Islet precursor cell (in vitro differentiated cells): Measurements from ENCODE around the gene ZNF664.

ENCODE experiments used
- DNase-seq: peaks from one replicate; pipeline ENCODE4 v3.0.0-alpha.2; 2018

ZNF664 gene

GRCh38 chr12:123960029-123960735 lies 12.8 kb upstream of the ZNF664 start:
- peak; percentile 37 for DNase-seq

DNA sequence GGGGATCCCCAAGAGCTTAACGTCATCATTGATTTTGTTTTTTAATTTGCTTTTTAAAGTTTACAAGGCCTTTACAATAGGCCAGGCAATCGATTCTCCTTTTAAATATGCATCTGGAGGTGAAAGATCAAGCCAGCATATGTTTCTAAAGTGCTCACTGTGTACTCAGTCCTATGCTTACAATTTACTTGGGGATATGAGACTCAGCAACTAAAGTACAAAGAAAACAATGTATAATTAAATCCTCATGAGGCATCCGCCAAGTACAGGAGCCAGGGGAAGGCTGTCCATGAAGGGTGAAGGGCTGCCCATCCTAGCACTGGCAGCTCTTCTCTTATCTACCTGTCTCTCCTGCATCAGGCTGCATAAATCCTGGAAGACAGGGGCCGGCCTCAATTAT lies 12.2 kb upstream of the ZNF664 start:
- DNase-seq: peak; percentile 37

DNA sequence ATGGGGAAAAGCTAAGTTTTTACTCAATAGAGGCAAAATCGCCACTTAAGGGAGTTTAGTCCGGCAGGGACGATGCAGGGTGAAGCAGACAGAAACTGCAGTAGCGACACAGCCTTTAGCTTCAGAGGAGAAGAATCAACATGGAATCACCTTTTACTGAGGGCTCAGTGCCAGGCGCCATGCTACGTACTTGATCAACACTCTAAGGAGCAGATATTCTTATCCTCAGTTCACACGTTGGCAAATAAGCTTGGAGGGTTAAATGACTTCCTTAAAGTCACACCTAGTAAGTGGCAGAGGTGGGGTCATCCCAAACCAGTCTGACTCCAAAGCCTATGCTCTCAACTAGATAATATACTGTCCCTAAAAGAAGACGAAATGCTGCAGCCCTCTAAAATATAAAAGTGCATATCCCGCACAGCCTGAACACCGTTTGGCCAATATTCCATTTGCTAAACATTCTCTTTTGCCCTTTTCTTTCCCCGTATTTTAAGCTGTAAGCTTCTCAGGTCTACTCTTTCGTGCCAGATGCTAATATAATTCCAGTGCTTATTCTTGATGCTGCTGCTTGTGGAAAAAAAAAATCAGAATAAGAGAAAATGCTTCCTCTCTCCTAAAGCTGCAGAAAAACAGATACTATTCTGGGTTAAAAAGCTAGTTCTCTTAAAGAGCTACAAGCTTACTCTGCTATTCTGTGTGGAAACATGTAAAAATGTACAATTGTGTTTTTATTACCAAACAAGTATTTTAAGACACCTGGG lies 11.2 kb upstream of the ZNF664 start:
- DNase-seq: no peak

DNA sequence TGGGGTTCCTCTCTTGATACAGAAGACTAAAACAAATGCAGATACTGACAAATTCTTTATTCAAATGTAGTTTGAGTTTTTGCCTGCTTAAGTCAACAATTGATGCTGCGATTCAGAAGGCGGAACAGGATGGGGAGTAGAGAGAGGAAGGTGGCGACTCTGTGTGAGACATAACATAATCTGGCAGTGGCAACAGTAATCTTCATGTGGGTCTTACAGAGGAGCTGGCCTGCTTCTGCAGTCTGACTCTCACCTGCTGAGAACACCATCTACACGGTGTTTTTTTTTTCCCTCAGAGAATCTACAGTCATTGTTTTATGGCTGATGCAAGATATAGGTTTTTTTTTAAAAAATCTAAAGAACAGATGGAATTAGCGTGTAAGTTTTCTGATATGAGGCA lies 10.5 kb upstream of the ZNF664 start:
- no peak for DNase-seq

- DNase-seq: no peak
Measured at GRCh38 chr12:123963821-123964220, 9.2 kb upstream of the ZNF664 start.

GRCh38 chr12:123965382-123965781 lies 7.6 kb upstream of the ZNF664 start:
- peak; percentile 37 for DNase-seq

- DNase-seq: peak; percentile 49
Measured at GRCh38 chr12:123966596-123966995, 6.4 kb upstream of the ZNF664 start.

DNA sequence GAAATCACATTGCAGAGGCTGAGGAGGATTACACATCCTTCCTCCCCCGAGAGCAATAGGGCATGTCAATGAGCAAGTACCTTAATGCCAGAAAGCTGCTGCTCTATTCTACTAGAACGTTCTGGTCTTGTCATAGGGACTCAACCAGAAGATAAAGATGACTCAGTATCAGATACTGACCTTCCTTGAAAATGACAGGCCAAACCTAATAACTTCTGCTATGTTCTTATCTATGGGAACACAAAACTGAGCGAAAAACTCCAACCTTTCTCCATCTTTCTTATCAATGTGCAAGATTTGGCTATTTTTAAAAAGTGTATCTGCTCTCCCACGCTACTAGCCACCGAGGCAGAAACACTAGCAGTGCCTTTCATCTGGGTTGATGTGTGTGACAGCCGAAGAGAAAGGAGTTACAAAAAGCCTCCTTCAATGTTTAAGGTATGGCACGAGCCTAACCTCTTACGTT lies 5.9 kb upstream of the ZNF664 start:
- DNase-seq: no peak

- DNase-seq: no peak
Measured at GRCh38 chr12:123971449-123971769, 1.6 kb upstream of the ZNF664 start.

DNA sequence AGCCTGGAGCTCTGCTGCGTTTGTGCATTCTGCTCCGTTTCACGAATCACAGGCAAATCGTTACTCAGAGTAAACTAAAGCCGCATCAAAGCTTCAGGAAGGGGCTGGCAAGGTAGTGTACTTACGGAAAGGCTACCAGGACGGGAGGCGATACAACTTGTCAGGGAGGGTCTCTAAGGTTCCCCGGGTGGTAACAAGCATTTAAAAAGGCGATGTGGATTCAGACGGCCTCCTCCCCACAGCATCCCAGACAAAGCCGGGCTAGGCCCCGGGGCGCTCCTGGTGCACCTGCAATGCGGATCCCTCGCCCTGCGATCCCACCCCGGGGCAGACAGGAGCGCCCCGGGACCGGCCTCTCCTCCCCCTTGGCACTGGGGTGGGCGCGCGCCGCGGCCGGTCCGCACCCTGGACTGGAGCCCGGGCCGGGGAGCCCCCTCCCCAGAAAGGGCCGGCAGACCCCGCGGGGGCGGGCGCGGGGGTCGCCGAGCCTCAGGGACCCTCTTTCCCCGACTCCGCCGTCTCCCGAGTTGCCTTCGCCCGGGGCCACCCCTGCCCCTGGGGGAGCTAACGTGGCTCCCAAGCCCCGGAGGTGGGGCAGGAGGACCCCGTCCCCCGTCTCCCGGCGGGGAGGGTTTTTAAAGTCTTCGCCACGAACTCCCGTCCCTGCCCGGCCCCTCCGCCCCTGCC lies 1.1 kb upstream of the ZNF664 start:
- peak; percentile 79 for DNase-seq

DNA sequence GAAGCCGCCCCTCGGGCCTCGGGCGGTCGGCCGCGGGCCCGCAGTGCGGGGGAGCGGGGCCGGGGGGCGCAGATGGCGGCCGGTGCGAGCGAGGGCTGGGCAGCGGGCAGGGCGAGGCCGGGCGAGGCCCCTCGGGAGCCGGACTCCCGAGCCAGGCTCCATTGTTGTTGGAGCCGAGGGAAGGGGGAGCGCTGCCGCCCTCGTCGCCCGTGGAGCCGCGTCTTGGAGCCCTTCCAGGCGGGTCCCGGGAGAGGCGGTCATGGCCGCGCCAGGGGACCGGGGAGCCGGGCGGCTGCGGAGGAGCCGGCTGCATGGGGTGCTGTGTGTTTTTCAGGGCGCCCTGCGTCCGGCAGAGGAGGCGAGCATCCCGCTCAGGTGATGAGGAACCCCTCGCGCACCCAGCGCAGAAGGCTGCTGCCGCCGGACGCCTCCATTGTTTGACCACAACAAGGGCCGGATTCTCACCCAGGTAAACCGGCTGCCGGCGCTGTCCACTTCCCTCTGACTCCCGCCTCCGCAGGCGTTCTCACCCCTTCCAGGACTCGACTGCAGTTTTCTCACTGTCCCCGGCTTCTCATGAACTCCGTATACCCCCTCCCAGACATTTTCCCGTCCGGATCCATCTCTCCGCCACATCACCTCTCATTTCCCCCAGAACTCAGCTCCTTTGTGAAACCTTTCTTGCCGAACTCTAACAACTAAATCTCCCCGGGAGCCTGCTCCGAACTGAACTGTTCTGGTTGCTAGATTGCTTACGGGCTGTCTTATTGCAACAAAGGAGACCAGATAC lies 732 bp downstream of the ZNF664 start:
- DNase-seq: peak; percentile 85

GRCh38 chr12:123976227-123976826 lies 3.3 kb downstream of the ZNF664 start:
- no peak for DNase-seq

GRCh38 chr12:123979566-123979965 lies 6.6 kb downstream of the ZNF664 start:
- DNase-seq: peak; percentile 35

- DNase-seq: peak; percentile 38
Measured at GRCh38 chr12:123982269-123982668, 9.3 kb downstream of the ZNF664 start.

- peak; percentile 78 for DNase-seq
Measured at GRCh38 chr12:123983822-123984485, 10.9 kb downstream of the ZNF664 start.

DNA sequence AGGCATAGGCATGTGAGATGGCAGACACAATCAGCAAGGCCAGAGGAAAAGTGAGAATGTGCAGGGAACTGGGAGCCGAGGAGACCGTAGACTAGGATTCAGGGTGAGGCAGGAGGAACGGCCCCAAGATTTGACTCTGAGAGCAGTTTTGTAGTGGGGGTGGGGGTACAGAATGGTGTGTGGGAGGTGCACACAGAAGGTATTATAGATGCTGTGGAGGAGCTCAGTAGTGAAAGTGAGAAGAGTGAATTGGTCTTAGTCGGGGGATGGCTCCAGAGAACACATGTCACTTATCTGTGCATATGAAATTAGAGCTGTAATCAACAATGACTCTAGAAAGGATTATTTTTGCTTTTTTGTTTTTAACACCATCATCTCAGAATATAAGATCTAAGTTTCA lies 11.9 kb downstream of the ZNF664 start:
- peak; percentile 18 for DNase-seq

GRCh38 chr12:123986374-123986965 lies 13.5 kb downstream of the ZNF664 start:
- peak; percentile 41 for DNase-seq

DNA sequence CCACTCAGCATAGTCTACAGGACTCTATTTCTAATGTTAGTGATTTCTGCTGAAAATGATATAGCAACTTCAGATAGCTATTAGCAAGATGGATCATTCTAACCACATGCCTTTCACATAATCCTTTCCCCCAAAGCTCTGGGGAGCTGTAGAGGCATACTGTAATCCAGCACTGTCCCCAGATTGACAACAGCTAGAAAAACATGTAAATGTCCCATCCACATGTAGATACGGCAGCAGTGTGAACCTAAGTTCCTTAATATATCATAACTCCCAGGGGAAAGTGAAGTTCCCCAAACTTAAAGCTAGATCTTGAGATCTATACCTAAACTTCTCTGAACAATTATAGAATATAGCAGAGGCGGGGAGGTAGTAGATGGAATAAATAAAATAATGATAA lies 14.0 kb downstream of the ZNF664 start:
- no peak for DNase-seq

GRCh38 chr12:123989168-123989567 lies 16.2 kb downstream of the ZNF664 start:
- DNase-seq: no peak

GRCh38 chr12:123989753-123990152 lies 16.7 kb downstream of the ZNF664 start:
- no peak for DNase-seq

GRCh38 chr12:123990511-123990910 lies 17.5 kb downstream of the ZNF664 start:
- peak; percentile 46 for DNase-seq
